Measurements from ENCODE around the gene SMIM1. TPM values are rescaled to one million over a fixed set of nuclear protein-coding genes. Genes with fewer than 3 reads are reported as not detected.

The SMIM1 gene
- total RNA-seq, 1 donor from 2014 or later: 6.6 TPM

GRCh38 chr1:3811595-3811911 is 39.0 kb downstream of the SMIM1 start:
- Histone ChIP-seq H3K79me2 (ENCODE audit: insufficient read depth, low read length) (no peaks in the 10 kb centered on the region), H2AFZ (ENCODE audit: low read depth, low read length) (no peak overlapping the region)

GRCh38 chr1:3814065-3814464 is 41.5 kb downstream of the SMIM1 start:
- Histone ChIP-seq H3K4me3 (ENCODE audit: insufficient read depth, low read depth, low read length) (no peak overlapping the region), H3K9ac (ENCODE audit: low read length) (no peak overlapping the region), H2AFZ (ENCODE audit: low read depth, low read length) (no peak overlapping the region), H4K20me1 (ENCODE audit: insufficient read depth, low read length) (no peaks in the 10 kb centered on the region), H3K9me3 (ENCODE audit: insufficient read depth, low read depth, low read length) (no peaks in the 10 kb centered on the region), H3K36me3 (ENCODE audit: insufficient read depth, low read length) (no peaks in the 10 kb centered on the region), H3K4me2 (ENCODE audit: low read length) (no peak overlapping the region), H3K4me1 (ENCODE audit: insufficient read depth, low read length) (no peaks in the 10 kb centered on the region), H3K79me2 (ENCODE audit: insufficient read depth, low read length) (no peaks in the 10 kb centered on the region), H3K27me3 (ENCODE audit: insufficient read depth, low read length) (no peaks in the 10 kb centered on the region), H3K27ac (ENCODE audit: low read depth, low read length) (no peak overlapping the region)
- Mint-ChIP-seq H3K27ac (ENCODE audit: unreplicated experiment) (no peak overlapping the region), H3K4me3 (ENCODE audit: unreplicated experiment) (no peak overlapping the region), H3K4me1 (ENCODE audit: low read depth, unreplicated experiment) (peaks cover 7% of the 10 kb centered on the region), H3K36me3 (ENCODE audit: low read depth, unreplicated experiment) (peaks cover 4% of the 10 kb centered on the region), H3K9me3 (ENCODE audit: unreplicated experiment) (no peaks in the 10 kb centered on the region), H3K27me3 (ENCODE audit: low read depth, unreplicated experiment) (no peaks in the 10 kb centered on the region)
- TF ChIP-seq EZH2 (IDR thresholded peaks at IDR 0.05; ENCODE audit: insufficient read depth, low read length) (no peak), CTCF (IDR thresholded peaks at IDR 0.05; ENCODE audit: insufficient read depth, low read depth, low read length) (no peak)
- DNase-seq (ENCODE audit: low read depth) (no peak), FAIRE-seq (no peak)

More at GRCh38 chr1:3811595-3811911, 39.0 kb downstream of the SMIM1 start:
- no peaks in the 10 kb centered on the region for H3K27me3 ChIP-seq (ENCODE audit: insufficient read depth, low read length)
- DNase-seq (ENCODE audit: low read depth): no peak
- Mint-ChIP-seq H3K9me3 (ENCODE audit: unreplicated experiment) (peaks cover 3% of the 10 kb centered on the region), H3K27ac (ENCODE audit: unreplicated experiment) (peak overlapping the region; percentile 78), H3K27me3 (ENCODE audit: low read depth, unreplicated experiment) (no peaks in the 10 kb centered on the region), H3K4me3 (ENCODE audit: unreplicated experiment) (no peak overlapping the region), H3K4me1 (ENCODE audit: low read depth, unreplicated experiment) (peaks cover 7% of the 10 kb centered on the region), H3K36me3 (ENCODE audit: low read depth, unreplicated experiment) (peaks cover 4% of the 10 kb centered on the region)
- FAIRE-seq: no peak
- H3K4me3 ChIP-seq (ENCODE audit: insufficient read depth, low read depth, low read length): no peak overlapping the region
- no peak overlapping the region for H3K9ac ChIP-seq (ENCODE audit: low read length)
- H3K9me3 ChIP-seq (ENCODE audit: insufficient read depth, low read depth, low read length): no peaks in the 10 kb centered on the region
- H3K36me3 ChIP-seq (ENCODE audit: insufficient read depth, low read length): no peaks in the 10 kb centered on the region
- H3K27ac ChIP-seq (ENCODE audit: low read depth, low read length): no peak overlapping the region
- TF ChIP-seq CTCF (IDR thresholded peaks at IDR 0.05; ENCODE audit: insufficient read depth, low read depth, low read length) (no peak), EZH2 (IDR thresholded peaks at IDR 0.05; ENCODE audit: insufficient read depth, low read length) (no peak)
- no peaks in the 10 kb centered on the region for H3K4me1 ChIP-seq (ENCODE audit: insufficient read depth, low read length)
- no peaks in the 10 kb centered on the region for H4K20me1 ChIP-seq (ENCODE audit: insufficient read depth, low read length)
- peak overlapping the region; percentile 28 for H3K4me2 ChIP-seq (ENCODE audit: low read length)

GRCh38 chr1:3814771-3815561 is 42.4 kb downstream of the SMIM1 start:
- H4K20me1 ChIP-seq (ENCODE audit: insufficient read depth, low read length): no peaks in the 10 kb centered on the region
- no peaks in the 10 kb centered on the region for H3K27me3 ChIP-seq (ENCODE audit: insufficient read depth, low read length)
- H3K79me2 ChIP-seq (ENCODE audit: insufficient read depth, low read length): no peaks in the 10 kb centered on the region
- no peak overlapping the region for H3K4me2 ChIP-seq (ENCODE audit: low read length)
- no peak overlapping the region for H2AFZ ChIP-seq (ENCODE audit: low read depth, low read length)
- TF ChIP-seq EZH2 (IDR thresholded peaks at IDR 0.05; ENCODE audit: insufficient read depth, low read length) (no peak), CTCF (IDR thresholded peaks at IDR 0.05; ENCODE audit: insufficient read depth, low read depth, low read length) (no peak)
- Mint-ChIP-seq H3K4me3 (ENCODE audit: unreplicated experiment) (no peak overlapping the region), H3K9me3 (ENCODE audit: unreplicated experiment) (no peaks in the 10 kb centered on the region), H3K27me3 (ENCODE audit: low read depth, unreplicated experiment) (no peaks in the 10 kb centered on the region), H3K27ac (ENCODE audit: unreplicated experiment) (no peak overlapping the region), H3K4me1 (ENCODE audit: low read depth, unreplicated experiment) (peaks cover 7% of the 10 kb centered on the region), H3K36me3 (ENCODE audit: low read depth, unreplicated experiment) (peaks cover 10% of the 10 kb centered on the region)
- FAIRE-seq (no peak), DNase-seq (ENCODE audit: low read depth) (no peak)
- H3K9ac ChIP-seq (ENCODE audit: low read length): no peak overlapping the region
- H3K27ac ChIP-seq (ENCODE audit: low read depth, low read length): no peak overlapping the region
- H3K4me1 ChIP-seq (ENCODE audit: insufficient read depth, low read length): no peaks in the 10 kb centered on the region
- H3K36me3 ChIP-seq (ENCODE audit: insufficient read depth, low read length): no peaks in the 10 kb centered on the region
- H3K9me3 ChIP-seq (ENCODE audit: insufficient read depth, low read depth, low read length): no peaks in the 10 kb centered on the region
- H3K4me3 ChIP-seq (ENCODE audit: insufficient read depth, low read depth, low read length): no peak overlapping the region
